CD14-positive monocyte (primary cell): ENCODE measurements around the gene NFATC2. TPM values are rescaled to one million over a fixed set of nuclear protein-coding genes. Genes with fewer than 3 reads are reported as not detected.

Source experiments
- DNase-seq, 3 donors: peaks; one replicate each; pipeline ENCODE4 v3.0.0-alpha.2; 2011 to 2022
- H2AFZ ChIP-seq: 2 replicates; pipeline ENCODE4 v1.6.0; 2012; ENCODE audit warnings: mild to moderate bottlenecking, low read depth, low read length, inconsistent platforms; ENCODE audit not compliant: insufficient read depth, poor library complexity, severe bottlenecking
- H3K27ac ChIP-seq, 2 donors: 1 replicate in 1 of 2; 2 replicates in 1 of 2; pipeline ENCODE4 v1.5.1; 2012 to 2013; ENCODE audit warnings: low read length in 2 of 2, control low read depth in 1 of 2, inconsistent platforms in 1 of 2, low read depth in 1 of 2, mild to moderate bottlenecking in 1 of 2
- H3K27me3 ChIP-seq, 2 donors: one replicate each; pipeline versions ENCODE4 v1.6.0 to v1.6.1; 2011 to 2013; ENCODE audit warnings: low read length in 2 of 2; ENCODE audit not compliant: control insufficient read depth in 2 of 2, insufficient read depth in 2 of 2
- H3K36me3 ChIP-seq, 2 donors: replicated peaks in 1 of 2; 1 replicate in 1 of 2; 2 replicates in 1 of 2; pipeline versions ENCODE4 v1.5.1 to v1.6.1; 2012 to 2013; ENCODE audit warnings: low read length in 2 of 2, control low read depth in 1 of 2, inconsistent platforms in 1 of 2, mild to moderate bottlenecking in 1 of 2; ENCODE audit not compliant: insufficient read depth in 2 of 2, control insufficient read depth in 1 of 2
- H3K4me1 ChIP-seq, 2 donors: 1 replicate in 1 of 2; 2 replicates in 1 of 2; pipeline versions ENCODE4 v1.5.1 to v1.6.1; 2012 to 2013; ENCODE audit warnings: low read length in 2 of 2, control low read depth in 1 of 2, inconsistent platforms in 1 of 2, mild to moderate bottlenecking in 1 of 2, moderate library complexity in 1 of 2; ENCODE audit not compliant: insufficient read depth in 2 of 2, control insufficient read depth in 1 of 2
- H3K4me2 ChIP-seq: replicated peaks from 2 replicates; pipeline ENCODE3; 2012; ENCODE audit warnings: low read length, moderate library complexity, mild to moderate bottlenecking; ENCODE audit not compliant: poor library complexity, severe bottlenecking; ENCODE audit errors: extremely low read depth
- H3K4me3 ChIP-seq, 3 experiments: fragments of 200-600 bp in 1 of 3; sonication (generic) in 1 of 3; replicated peaks in 1 of 3; 1 replicate in 2 of 3; 2 replicates in 1 of 3; pipeline ENCODE4 v1.5.1; 2011 to 2013; ENCODE audit warnings: low read length in 3 of 3, mild to moderate bottlenecking in 3 of 3, control low read depth in 2 of 3, low read depth in 2 of 3, inconsistent platforms in 1 of 3, moderate library complexity in 1 of 3
- H3K79me2 ChIP-seq: 2 replicates; pipeline ENCODE4 v1.6.0; 2012; ENCODE audit warnings: mild to moderate bottlenecking, control low read depth, inconsistent platforms, low read length, moderate library complexity; ENCODE audit not compliant: insufficient read depth
- H3K9ac ChIP-seq: 2 replicates; pipeline ENCODE4 v1.6.0; 2017; ENCODE audit warnings: low read length, mild to moderate bottlenecking; ENCODE audit not compliant: insufficient read depth, poor library complexity, severe bottlenecking
- H3K9me3 ChIP-seq, 2 donors: replicated peaks in 1 of 2; 1 replicate in 1 of 2; 2 replicates in 1 of 2; pipeline versions ENCODE4 v1.5.1 to v1.6.1; 2012 to 2013; ENCODE audit warnings: low read length in 2 of 2, control low read depth in 1 of 2; ENCODE audit not compliant: control insufficient read depth in 1 of 2, insufficient read depth in 1 of 2
- H4K20me1 ChIP-seq: 2 replicates; pipeline ENCODE4 v1.6.0; 2012; ENCODE audit warnings: mild to moderate bottlenecking, low read length, control low read depth, moderate library complexity; ENCODE audit not compliant: insufficient read depth
- H3K27ac Mint-ChIP-seq, 7 donors: one replicate each; pipeline ENCODE4 v1.8.0; 2020; ENCODE audit warnings: mild to moderate bottlenecking in 7 of 7, mixed read lengths in 7 of 7, moderate library complexity in 6 of 7, inconsistent platforms in 2 of 7
- H3K27me3 Mint-ChIP-seq, 3 donors: one replicate each; pipeline ENCODE4 v1.8.0; 2021 to 2022; ENCODE audit warnings: low read depth in 3 of 3, mild to moderate bottlenecking in 3 of 3, mixed read lengths in 3 of 3, moderate library complexity in 3 of 3, inconsistent platforms in 1 of 3
- H3K36me3 Mint-ChIP-seq, 2 donors: one replicate each; pipeline ENCODE4 v1.8.0; 2020; ENCODE audit warnings: mixed read lengths in 2 of 2, inconsistent platforms in 1 of 2, mild to moderate bottlenecking in 1 of 2
- H3K4me1 Mint-ChIP-seq: one replicate; pipeline ENCODE4 v1.8.0; 2020; ENCODE audit warnings: mild to moderate bottlenecking, mixed read lengths
- H3K4me3 Mint-ChIP-seq, 2 donors: one replicate each; pipeline ENCODE4 v1.8.0; 2020; ENCODE audit warnings: mild to moderate bottlenecking in 2 of 2, mixed read lengths in 2 of 2, moderate library complexity in 1 of 2
- H3K9me3 Mint-ChIP-seq, 7 donors: one replicate each; pipeline ENCODE4 v1.8.0; 2020 to 2022; ENCODE audit warnings: mixed read lengths in 7 of 7, mild to moderate bottlenecking in 6 of 7, moderate library complexity in 6 of 7, inconsistent platforms in 2 of 7
- WGBS: methylation state at CpG from one replicate; pipeline ENCODE4 v1.1.5; 2013; ENCODE audit warnings: missing lambda C conversion rate; ENCODE audit not compliant: insufficient coverage; 5-methylcytosine and 5-hydroxymethylcytosine counted together
- intact Hi-C, 2 donors: fragments of 100-400 bp; cut with micrococcal nuclease; formaldehyde crosslinking; loops; one replicate each; pipeline versions ENCODE4 v1.15.0 to v1.15.1; 2023
- polyA plus RNA-seq, 3 donors: library from polyadenylated mRNA; depleted of rRNA in 1 of 3; unstranded in 2 of 3; stranded (reverse) in 1 of 3; fragments of 300-500 nt in 2 of 3; fragments of >200 nt in 1 of 3; fragmentation: Illumina TruSeq in 2 of 3; gene quantifications; 1 replicate in 2 of 3; 2 replicates in 1 of 3; pipeline ENCODE4 v1.2.3, GENCODE V29; 2012 to 2021
- TF ChIP-seq, protein P1 (sequence below): fragments of 200-600 bp; IDR thresholded peaks from one replicate; pipeline ENCODE4 v1.8.0; 2022; ENCODE audit warnings: antibody characterized with exemption, mild to moderate bottlenecking

NFATC2 gene
- polyA plus RNA-seq, 3 donors: 0.03 to 0.18 (median 0.11) TPM

- Histone ChIP-seq H3K4me2 (no peak overlapping the region), H3K4me1 (no peaks in the 10 kb centered on the region), H4K20me1 (no peaks in the 10 kb centered on the region), H3K9me3 (no peaks in the 10 kb centered on the region), H3K79me2 (no peaks in the 10 kb centered on the region), H2AFZ (no peak overlapping the region), H3K4me3 (no peak overlapping the region), H3K36me3 (no peaks in the 10 kb centered on the region), H3K27ac (no peak overlapping the region), H3K27me3 (no peaks in the 10 kb centered on the region), H3K9ac (no peak overlapping the region)
- Mint-ChIP-seq H3K9me3 (peaks cover 0 to 6% (median 0%) of the 10 kb centered on the region in 7 donors), H3K27ac (no peak overlapping the region), H3K27me3 (no peaks in the 10 kb centered on the region), H3K4me1 (no peaks in the 10 kb centered on the region), H3K36me3 (peaks cover 0 to 1% of the 10 kb centered on the region in 2 donors), H3K4me3 (no peak overlapping the region)
- TF ChIP-seq, protein P1, sequence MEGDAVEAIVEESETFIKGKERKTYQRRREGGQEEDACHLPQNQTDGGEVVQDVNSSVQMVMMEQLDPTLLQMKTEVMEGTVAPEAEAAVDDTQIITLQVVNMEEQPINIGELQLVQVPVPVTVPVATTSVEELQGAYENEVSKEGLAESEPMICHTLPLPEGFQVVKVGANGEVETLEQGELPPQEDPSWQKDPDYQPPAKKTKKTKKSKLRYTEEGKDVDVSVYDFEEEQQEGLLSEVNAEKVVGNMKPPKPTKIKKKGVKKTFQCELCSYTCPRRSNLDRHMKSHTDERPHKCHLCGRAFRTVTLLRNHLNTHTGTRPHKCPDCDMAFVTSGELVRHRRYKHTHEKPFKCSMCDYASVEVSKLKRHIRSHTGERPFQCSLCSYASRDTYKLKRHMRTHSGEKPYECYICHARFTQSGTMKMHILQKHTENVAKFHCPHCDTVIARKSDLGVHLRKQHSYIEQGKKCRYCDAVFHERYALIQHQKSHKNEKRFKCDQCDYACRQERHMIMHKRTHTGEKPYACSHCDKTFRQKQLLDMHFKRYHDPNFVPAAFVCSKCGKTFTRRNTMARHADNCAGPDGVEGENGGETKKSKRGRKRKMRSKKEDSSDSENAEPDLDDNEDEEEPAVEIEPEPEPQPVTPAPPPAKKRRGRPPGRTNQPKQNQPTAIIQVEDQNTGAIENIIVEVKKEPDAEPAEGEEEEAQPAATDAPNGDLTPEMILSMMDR: no peak
- no peak for DNase-seq
- intact Hi-C loops: no loop called here
- WGBS: 95% methylated on average over 19 of the region's 19 CpGs
Observed at GRCh38 chr20:51473771-51474170, 68.7 kb downstream of the NFATC2 start.

DNA sequence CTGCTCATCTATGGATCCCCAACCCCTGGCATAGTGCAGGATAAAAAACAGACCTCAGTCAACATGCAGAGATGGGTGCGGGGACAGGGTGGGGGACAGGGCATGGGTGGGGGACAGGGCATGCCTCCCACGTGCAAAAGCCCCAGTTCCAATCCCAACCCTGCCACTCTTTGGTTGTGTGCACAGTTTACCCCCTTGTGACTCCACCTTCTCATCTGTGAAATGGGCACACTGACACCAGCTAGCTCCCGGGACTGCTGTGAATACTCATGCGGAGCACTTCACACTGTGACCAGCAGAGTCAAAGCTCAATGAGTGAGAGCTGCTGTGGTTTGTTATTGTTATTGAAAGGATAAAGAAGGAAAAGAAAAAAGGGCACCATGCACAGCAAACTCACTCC is 69.3 kb downstream of the NFATC2 start:
- Histone ChIP-seq H3K4me2 (no peak overlapping the region), H3K79me2 (no peaks in the 10 kb centered on the region), H3K9me3 (no peaks in the 10 kb centered on the region), H3K36me3 (no peaks in the 10 kb centered on the region), H2AFZ (no peak overlapping the region), H3K27ac (no peak overlapping the region), H3K4me3 (no peak overlapping the region), H4K20me1 (no peaks in the 10 kb centered on the region), H3K27me3 (no peaks in the 10 kb centered on the region), H3K9ac (no peak overlapping the region), H3K4me1 (no peaks in the 10 kb centered on the region)
- Mint-ChIP-seq H3K9me3 (peaks cover 0 to 6% (median 0%) of the 10 kb centered on the region in 7 donors), H3K36me3 (peaks cover 0 to 1% of the 10 kb centered on the region in 2 donors), H3K27ac (no peak overlapping the region), H3K4me1 (no peaks in the 10 kb centered on the region), H3K27me3 (peaks cover 0 to 1% (median 0%) of the 10 kb centered on the region in 3 donors), H3K4me3 (no peak overlapping the region)
- TF ChIP-seq, protein P1: no peak
- 100% methylated on average over 2 of the region's 4 CpGs for WGBS
- DNase-seq: no peak
- intact Hi-C loops: no loop called here
